ENCODE results near the gene PLEKHA5.
A peak's percentile ranks its signal among the peaks of the same experiment; 100 is the strongest.
"Not testable (repeated sequence)": the region's sequence is repeated elsewhere in the genome, so short reads cannot be mapped to it uniquely, and the experiment has no call there.

The PLEKHA5 gene

GRCh38 chr12:19129486-19130223 lies at the start of gene PLEKHA5:
Gene PLEKHA5, plus strand, starts transcription at chr12:19129733. Its CDS starts 67 bp downstream, at chr12:19129800.
- H3K4me1 Mint-ChIP-seq (ENCODE audit: low read depth), result peaks cover 10% of the 10 kb centered on the region
- H3K27me3 Mint-ChIP-seq, result peaks cover 18% of the 10 kb centered on the region
- peaks cover 17% of the 10 kb centered on the region for H3K9me3 Mint-ChIP-seq
- H3K27ac Mint-ChIP-seq, result peak within 1 kb of the TSS; percentile 57
- intact Hi-C loops (cut with micrococcal nuclease), result no loop called here
- H3K4me3 Mint-ChIP-seq, result peak within 1 kb of the TSS; percentile 84
- H3K36me3 Mint-ChIP-seq (ENCODE audit: low read depth), result peaks cover 15% of the 10 kb centered on the region

- Mint-ChIP-seq H3K9me3 (peaks cover 31% of the 10 kb centered on the region), H3K27me3 (no peaks in the 10 kb centered on the region), H3K4me1 (ENCODE audit: low read depth) (no peaks in the 10 kb centered on the region), H3K27ac (no peak overlapping the region), H3K4me3 (no peak overlapping the region), H3K36me3 (ENCODE audit: low read depth) (no peaks in the 10 kb centered on the region)
- intact Hi-C loops (cut with micrococcal nuclease), result no loop called here
These were observed 48.6 kb upstream of the PLEKHA5 start for GRCh38 chr12:19080918-19081317.

- H3K4me1 Mint-ChIP-seq (ENCODE audit: low read depth), result no peaks in the 10 kb centered on the region
- intact Hi-C loops (cut with micrococcal nuclease), result no loop called here
These were observed 47.1 kb upstream of the PLEKHA5 start for GRCh38 chr12:19082365-19082911.

GRCh38 chr12:19084547-19084946 lies 45.0 kb upstream of the PLEKHA5 start:
- H3K9me3 Mint-ChIP-seq, result peaks cover 31% of the 10 kb centered on the region
- H3K36me3 Mint-ChIP-seq (ENCODE audit: low read depth), result no peaks in the 10 kb centered on the region
- H3K27me3 Mint-ChIP-seq, result no peaks in the 10 kb centered on the region
- H3K4me1 Mint-ChIP-seq (ENCODE audit: low read depth), result no peaks in the 10 kb centered on the region
- no peak overlapping the region for H3K4me3 Mint-ChIP-seq
- intact Hi-C loops (cut with micrococcal nuclease), result no loop called here
- no peak overlapping the region for H3K27ac Mint-ChIP-seq

More at GRCh38 chr12:19082365-19082911, 47.1 kb upstream of the PLEKHA5 start:
- Mint-ChIP-seq H3K9me3 (peaks cover 31% of the 10 kb centered on the region), H3K27ac (no peak overlapping the region), H3K36me3 (ENCODE audit: low read depth) (no peaks in the 10 kb centered on the region), H3K27me3 (no peaks in the 10 kb centered on the region), H3K4me3 (no peak overlapping the region)

GRCh38 chr12:19085090-19085489 lies 44.4 kb upstream of the PLEKHA5 start:
- intact Hi-C loops (cut with micrococcal nuclease), result no loop called here
- H3K9me3 Mint-ChIP-seq, result peaks cover 31% of the 10 kb centered on the region
- no peak overlapping the region for H3K27ac Mint-ChIP-seq
- no peaks in the 10 kb centered on the region for H3K36me3 Mint-ChIP-seq (ENCODE audit: low read depth)
- no peaks in the 10 kb centered on the region for H3K27me3 Mint-ChIP-seq
- H3K4me1 Mint-ChIP-seq (ENCODE audit: low read depth), result no peaks in the 10 kb centered on the region
- H3K4me3 Mint-ChIP-seq, result no peak overlapping the region

GRCh38 chr12:19088606-19089005 lies 40.9 kb upstream of the PLEKHA5 start:
- intact Hi-C loops (cut with micrococcal nuclease), result no loop called here
- H3K4me3 Mint-ChIP-seq, result no peak overlapping the region
- no peaks in the 10 kb centered on the region for H3K36me3 Mint-ChIP-seq (ENCODE audit: low read depth)
- peaks cover 2% of the 10 kb centered on the region for H3K9me3 Mint-ChIP-seq
- H3K27ac Mint-ChIP-seq, result no peak overlapping the region
- H3K27me3 Mint-ChIP-seq, result no peaks in the 10 kb centered on the region
- H3K4me1 Mint-ChIP-seq (ENCODE audit: low read depth), result no peaks in the 10 kb centered on the region

- H3K4me3 Mint-ChIP-seq; H3K4me1 Mint-ChIP-seq (ENCODE audit: low read depth); H3K9me3 Mint-ChIP-seq; H3K36me3 Mint-ChIP-seq (ENCODE audit: low read depth); intact Hi-C loops (cut with micrococcal nuclease); H3K27ac Mint-ChIP-seq; H3K27me3 Mint-ChIP-seq: not testable (repeated sequence)
These were observed 37.1 kb upstream of the PLEKHA5 start for GRCh38 chr12:19092482-19092881.

- Mint-ChIP-seq H3K9me3 (no peaks in the 10 kb centered on the region), H3K36me3 (ENCODE audit: low read depth) (no peaks in the 10 kb centered on the region), H3K27me3 (no peaks in the 10 kb centered on the region), H3K27ac (no peak overlapping the region), H3K4me1 (ENCODE audit: low read depth) (no peaks in the 10 kb centered on the region), H3K4me3 (no peak overlapping the region)
- intact Hi-C loops (cut with micrococcal nuclease), result no loop called here
These were observed 36.3 kb upstream of the PLEKHA5 start for GRCh38 chr12:19093218-19093617.

GRCh38 chr12:19095331-19095730 lies 34.2 kb upstream of the PLEKHA5 start:
- intact Hi-C loops (cut with micrococcal nuclease), result no loop called here
- Mint-ChIP-seq H3K27me3 (no peaks in the 10 kb centered on the region), H3K4me3 (no peak overlapping the region), H3K9me3 (no peaks in the 10 kb centered on the region), H3K4me1 (ENCODE audit: low read depth) (no peaks in the 10 kb centered on the region), H3K36me3 (ENCODE audit: low read depth) (no peaks in the 10 kb centered on the region), H3K27ac (no peak overlapping the region)

GRCh38 chr12:19095756-19096480 lies 33.6 kb upstream of the PLEKHA5 start:
- intact Hi-C loops (cut with micrococcal nuclease), result no loop called here
- Mint-ChIP-seq H3K27ac (no peak overlapping the region), H3K36me3 (ENCODE audit: low read depth) (no peaks in the 10 kb centered on the region), H3K27me3 (no peaks in the 10 kb centered on the region), H3K4me1 (ENCODE audit: low read depth) (no peaks in the 10 kb centered on the region), H3K4me3 (no peak overlapping the region), H3K9me3 (no peaks in the 10 kb centered on the region)

GRCh38 chr12:19105463-19105862 lies 24.1 kb upstream of the PLEKHA5 start:
- H3K4me1 Mint-ChIP-seq (ENCODE audit: low read depth), result no peaks in the 10 kb centered on the region
- H3K27me3 Mint-ChIP-seq, result no peaks in the 10 kb centered on the region
- intact Hi-C loops (cut with micrococcal nuclease), result no loop called here
- H3K27ac Mint-ChIP-seq, result no peak overlapping the region
- H3K4me3 Mint-ChIP-seq, result no peak overlapping the region
- H3K9me3 Mint-ChIP-seq, result peaks cover 9% of the 10 kb centered on the region
- no peaks in the 10 kb centered on the region for H3K36me3 Mint-ChIP-seq (ENCODE audit: low read depth)

- Mint-ChIP-seq H3K27me3 (no peaks in the 10 kb centered on the region), H3K9me3 (peaks cover 9% of the 10 kb centered on the region), H3K4me3 (no peak overlapping the region), H3K36me3 (ENCODE audit: low read depth) (no peaks in the 10 kb centered on the region), H3K4me1 (ENCODE audit: low read depth) (no peaks in the 10 kb centered on the region), H3K27ac (no peak overlapping the region)
- intact Hi-C loops (cut with micrococcal nuclease), result no loop called here
These were observed 21.8 kb upstream of the PLEKHA5 start for GRCh38 chr12:19107750-19108149.

- Mint-ChIP-seq H3K27ac (no peak overlapping the region), H3K9me3 (peaks cover 9% of the 10 kb centered on the region), H3K4me3 (no peak overlapping the region), H3K27me3 (no peaks in the 10 kb centered on the region), H3K4me1 (ENCODE audit: low read depth) (no peaks in the 10 kb centered on the region), H3K36me3 (ENCODE audit: low read depth) (no peaks in the 10 kb centered on the region)
- intact Hi-C loops (cut with micrococcal nuclease), result no loop called here
These were observed 19.2 kb upstream of the PLEKHA5 start for GRCh38 chr12:19110221-19110940.

- Mint-ChIP-seq H3K36me3 (ENCODE audit: low read depth) (no peaks in the 10 kb centered on the region), H3K4me1 (ENCODE audit: low read depth) (no peaks in the 10 kb centered on the region), H3K4me3 (no peak overlapping the region), H3K9me3 (peaks cover 2% of the 10 kb centered on the region), H3K27ac (no peak overlapping the region), H3K27me3 (no peaks in the 10 kb centered on the region)
- intact Hi-C loops (cut with micrococcal nuclease), result no loop called here
These were observed 16.1 kb upstream of the PLEKHA5 start for GRCh38 chr12:19113464-19113863.
